DMS53 treated with DMSO at 0.1 percent for 48 hours (cell line): Measurements from ENCODE around the gene SLC25A13.
"Not testable (repeated sequence)": the region's sequence is repeated elsewhere in the genome, so short reads cannot be mapped to it uniquely, and the experiment has no call there.

Experiments
- DNase-seq: peaks from one replicate; lab custom pipeline; 2025; ENCODE audit not compliant: unreplicated experiment; lab: John Stamatoyannopoulos, UW

Gene SLC25A13

DNA sequence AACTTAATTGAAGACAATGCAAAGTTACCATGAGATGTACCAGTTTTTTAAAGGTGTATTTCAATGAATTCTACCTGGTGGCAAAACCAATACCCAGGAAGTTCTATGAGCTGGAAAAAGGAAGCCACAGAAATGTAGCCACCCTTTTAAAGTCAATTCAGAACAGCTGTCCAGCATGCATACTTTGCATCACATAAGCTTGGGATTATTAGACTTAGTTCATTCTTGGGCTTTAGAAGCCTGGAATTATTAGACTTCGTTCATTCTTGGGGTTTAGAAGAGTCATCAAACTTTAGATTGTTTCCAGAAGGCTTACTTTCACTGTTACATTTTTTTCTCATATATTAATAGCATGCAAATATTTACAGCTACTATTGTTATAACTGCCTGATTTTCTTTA, 20.9 kb downstream of the SLC25A13 start:
- DNase-seq, result no peak

- no peak for DNase-seq
Observed at GRCh38 chr7:96300502-96300901, 21.4 kb downstream of the SLC25A13 start.

DNA sequence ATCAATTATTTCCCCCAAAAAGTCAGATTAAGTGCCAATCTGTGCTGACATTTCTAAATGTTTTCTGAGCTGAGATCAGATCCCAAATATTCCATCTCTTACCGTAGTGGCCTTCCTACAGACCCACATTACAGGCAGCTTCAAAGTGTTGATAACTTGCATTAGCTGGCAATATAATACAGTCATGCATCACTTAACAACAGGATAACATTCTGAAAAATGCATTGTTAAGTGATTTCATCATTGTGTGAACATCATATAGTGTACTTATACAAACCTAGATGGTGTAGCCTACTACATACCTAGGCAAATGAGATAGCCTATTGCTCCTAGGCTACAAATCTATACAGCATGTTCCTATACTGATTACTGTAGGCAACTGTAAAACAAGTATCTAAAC, 22.4 kb downstream of the SLC25A13 start:
- no peak for DNase-seq

- no peak for DNase-seq
Observed at GRCh38 chr7:96297876-96298275, 24.0 kb downstream of the SLC25A13 start.

DNA sequence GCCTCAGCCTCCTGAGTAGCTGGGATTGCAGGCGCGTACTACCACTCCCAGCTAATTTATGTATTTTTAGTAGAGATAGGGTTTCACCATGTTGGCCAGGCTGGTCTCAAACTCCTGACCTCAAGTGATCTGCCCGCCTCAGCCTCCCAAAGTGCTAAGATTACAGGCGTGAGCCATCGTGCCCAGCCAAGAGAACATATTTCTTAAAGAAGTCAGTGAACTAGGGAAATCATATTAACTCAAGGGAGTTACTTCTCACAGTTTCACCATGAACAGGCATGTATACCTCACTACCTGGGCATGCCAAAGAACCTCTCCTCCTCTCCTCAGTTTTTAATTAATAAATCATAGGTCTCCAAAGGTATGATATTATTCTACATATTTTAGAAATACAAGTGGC, 24.5 kb downstream of the SLC25A13 start:
- DNase-seq, result not testable (repeated sequence)

DNA sequence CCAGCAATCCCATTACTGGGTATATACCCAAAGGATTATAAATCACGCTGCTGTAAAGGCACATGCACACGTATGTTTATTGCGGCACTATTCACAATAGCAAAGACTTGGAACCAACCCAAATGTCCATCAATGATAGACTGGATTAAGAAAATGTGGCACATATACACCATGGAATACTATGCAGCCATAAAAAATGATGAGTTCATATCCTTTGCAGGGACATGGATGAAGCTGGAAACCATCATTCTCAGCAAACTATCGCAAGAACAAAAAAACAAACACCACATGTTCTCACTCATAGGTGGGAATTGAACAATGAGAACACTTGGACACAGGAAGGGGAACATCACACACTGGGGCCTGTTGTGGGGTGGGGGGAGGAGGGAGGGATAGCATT, 28.0 kb downstream of the SLC25A13 start:
- DNase-seq, result not testable (repeated sequence)

DNA sequence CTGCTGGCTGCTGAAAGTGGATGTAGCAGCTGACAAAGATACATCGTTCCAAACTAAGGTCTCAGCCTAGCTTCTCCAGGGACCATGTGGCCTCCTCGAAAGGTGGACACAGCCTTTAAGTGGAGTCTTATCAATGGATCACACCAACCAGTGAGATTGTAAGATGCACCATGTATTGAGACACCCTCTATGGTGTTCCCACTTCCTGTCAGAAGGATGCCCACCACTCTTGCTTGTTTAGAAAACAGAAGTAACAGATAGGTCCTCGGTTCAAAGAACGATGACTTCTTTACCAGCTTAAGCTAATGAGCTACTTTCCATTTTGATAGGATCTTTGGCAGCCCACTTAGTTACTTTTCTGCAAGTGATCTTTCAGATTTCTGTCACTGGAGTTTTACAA, 34.3 kb downstream of the SLC25A13 start:
- no peak for DNase-seq

- no peak for DNase-seq
Observed at GRCh38 chr7:96287132-96287531, 34.8 kb downstream of the SLC25A13 start.

DNA sequence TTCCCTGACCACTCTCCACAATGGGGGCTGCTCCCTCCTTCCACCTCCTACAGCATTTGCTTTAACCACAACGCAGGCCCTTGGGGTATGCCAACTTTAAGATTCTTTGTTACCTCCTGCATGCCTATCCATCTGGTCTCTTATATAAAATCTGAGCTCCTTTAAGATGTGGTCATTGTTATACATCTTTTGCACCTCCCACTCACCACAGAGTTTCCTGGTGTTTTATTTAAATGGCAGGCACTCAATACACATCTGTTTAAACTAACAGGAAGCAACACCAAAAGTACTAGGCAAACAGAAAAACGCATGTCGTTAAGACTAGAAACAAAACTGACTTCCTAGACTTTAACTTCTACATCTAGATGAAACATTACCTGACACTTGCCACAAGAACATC, 36.3 kb downstream of the SLC25A13 start:
- DNase-seq, result no peak

- DNase-seq, result no peak
Observed at GRCh38 chr7:96284835-96285234, 37.1 kb downstream of the SLC25A13 start.

DNA sequence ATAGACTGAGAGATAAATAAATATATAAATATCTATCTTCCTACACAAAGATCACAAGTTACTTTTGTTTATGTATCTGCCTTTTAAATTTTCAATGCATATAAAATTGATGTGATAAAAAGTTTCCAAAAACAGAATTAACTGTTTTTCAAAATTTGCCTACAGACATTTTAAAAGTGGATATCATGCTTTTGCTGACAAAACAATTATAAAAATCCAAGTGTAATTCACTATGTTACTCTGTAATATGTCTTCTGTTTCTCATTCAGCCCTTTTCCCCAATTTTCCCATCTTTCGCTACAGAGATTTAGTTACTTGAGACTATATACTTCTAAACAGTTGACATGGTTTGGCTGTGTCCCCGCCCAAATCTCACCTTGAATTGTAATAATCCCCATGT, 37.7 kb downstream of the SLC25A13 start:
- no peak for DNase-seq

DNA sequence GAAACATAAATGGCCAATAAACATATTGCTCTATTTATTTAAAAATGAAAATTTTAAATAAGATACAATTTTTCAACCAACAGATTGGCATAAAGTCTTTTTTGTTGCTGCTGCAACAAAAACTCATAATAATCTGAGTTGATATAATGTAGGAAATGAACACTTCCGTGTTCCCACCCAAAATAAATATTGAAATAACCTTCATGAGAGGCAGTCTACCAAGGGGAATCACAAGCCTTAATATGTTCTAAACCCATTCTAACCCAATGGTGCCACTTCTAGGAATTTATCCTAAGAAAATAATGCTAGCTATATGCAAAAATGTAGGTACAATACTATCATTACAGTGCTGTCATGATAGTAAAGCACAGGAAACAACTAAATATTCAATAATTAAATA, 39.1 kb downstream of the SLC25A13 start:
- no peak for DNase-seq

GRCh38 chr7:96277921-96278320, 44.0 kb downstream of the SLC25A13 start:
- no peak for DNase-seq

- DNase-seq, result no peak
Observed at GRCh38 chr7:96276019-96276418, 45.9 kb downstream of the SLC25A13 start.

DNA sequence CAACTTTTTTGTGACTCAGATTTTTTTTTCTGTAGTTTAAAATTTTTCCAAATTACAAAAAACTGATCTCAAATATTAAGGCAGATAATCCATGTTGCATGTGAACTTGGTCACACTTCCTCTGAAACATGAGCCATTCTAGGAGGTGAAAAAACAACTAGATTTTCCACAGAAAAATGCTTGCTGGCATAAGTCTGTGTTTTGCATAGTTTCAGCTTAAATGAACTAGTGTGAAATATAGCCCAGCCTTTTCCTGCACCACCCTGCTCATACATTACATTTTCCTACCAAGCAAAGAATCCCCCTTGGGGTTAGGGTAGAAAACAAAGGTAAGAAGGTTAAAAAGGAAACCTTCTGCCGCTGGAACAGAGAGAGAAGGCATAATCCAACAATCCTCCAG, 48.2 kb downstream of the SLC25A13 start:
- no peak for DNase-seq

DNA sequence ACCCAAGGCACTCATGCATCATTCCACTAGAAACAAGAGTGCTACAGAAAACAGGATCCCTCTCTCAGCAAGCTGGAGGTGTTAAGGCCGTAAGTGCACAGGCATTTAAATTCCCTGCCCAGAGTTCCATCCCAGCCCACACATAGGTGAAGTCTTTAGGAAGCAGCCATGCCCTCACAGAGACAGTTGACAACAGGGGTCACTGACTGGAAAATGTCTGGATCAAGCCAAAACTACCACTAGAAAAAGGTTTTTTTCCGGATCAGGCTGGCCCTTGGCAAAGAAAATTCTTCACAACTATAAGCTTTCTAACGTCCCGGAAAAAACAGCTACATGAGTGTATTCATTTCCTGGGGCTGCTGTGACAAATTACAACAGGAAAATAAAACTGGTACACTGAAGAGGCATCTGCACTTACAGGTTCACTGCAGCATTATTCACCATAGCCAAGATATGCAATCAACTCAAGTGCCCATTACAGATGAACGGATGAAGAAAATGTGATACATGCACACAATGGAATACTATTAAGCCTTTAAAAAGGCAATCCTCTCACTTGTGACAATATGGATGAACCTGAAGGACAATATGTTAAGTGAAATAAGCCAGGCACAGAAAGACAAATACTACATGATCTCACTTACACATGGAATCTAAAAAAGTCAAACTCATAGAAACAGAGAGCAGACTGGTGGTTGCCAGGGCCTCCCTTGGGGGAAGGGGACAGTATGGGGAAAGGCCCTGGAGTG, 52.5 kb downstream of the SLC25A13 start:
- no peak for DNase-seq

DNA sequence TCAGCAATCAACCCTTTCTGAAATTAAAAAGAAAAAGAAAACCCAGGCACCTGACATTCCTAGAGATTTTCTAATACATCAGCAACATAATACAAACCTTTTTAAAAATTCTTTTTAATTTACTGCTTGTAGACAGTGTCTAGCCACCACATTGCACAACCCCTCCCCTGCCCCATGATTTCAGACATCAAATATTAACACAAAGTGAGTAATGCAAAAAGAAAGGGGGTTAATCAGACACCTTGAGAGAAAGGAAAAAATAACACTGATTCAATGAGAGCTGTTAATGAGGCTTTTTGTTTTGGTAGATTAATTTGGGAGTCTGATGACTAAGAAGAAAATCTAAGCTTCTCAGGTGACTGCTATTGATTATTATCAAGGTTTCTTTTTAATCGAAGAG, 55.3 kb downstream of the SLC25A13 start:
- no peak for DNase-seq

- no peak for DNase-seq
Observed at GRCh38 chr7:96266015-96266414, 55.9 kb downstream of the SLC25A13 start.

- DNase-seq, result no peak
Observed at GRCh38 chr7:96253964-96254363, 67.9 kb downstream of the SLC25A13 start.

- DNase-seq, result no peak
Observed at GRCh38 chr7:96253441-96253840, 68.5 kb downstream of the SLC25A13 start.

GRCh38 chr7:96250776-96251361, 71.0 kb downstream of the SLC25A13 start:
- no peak for DNase-seq

GRCh38 chr7:96248405-96248804, 73.5 kb downstream of the SLC25A13 start:
- DNase-seq, result no peak

DNA sequence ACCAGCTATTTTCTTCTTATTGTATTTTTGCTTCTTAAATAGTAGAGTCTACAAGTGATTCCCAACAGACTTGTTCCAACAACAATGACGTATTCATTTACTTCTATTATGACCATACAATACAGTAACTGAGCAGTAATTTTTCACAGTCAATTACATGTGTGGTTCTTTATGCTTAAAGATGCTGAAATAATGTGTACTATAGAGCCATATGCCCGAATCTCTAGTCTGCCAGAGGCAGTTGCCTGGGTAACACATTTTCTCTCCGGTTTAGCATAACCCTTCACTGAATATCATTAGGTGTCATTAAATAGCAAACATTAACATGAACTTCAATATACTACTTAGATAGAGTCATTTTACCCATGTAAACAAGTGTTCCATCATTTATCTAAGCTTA, 75.0 kb downstream of the SLC25A13 start:
- no peak for DNase-seq
